K562 treated with DMSO at 1 percent for 48 hours (cell line): Measurements from ENCODE around the gene RAI2. TPM values are rescaled to one million over a fixed set of nuclear protein-coding genes. Genes with fewer than 3 reads are reported as not detected.

Experiments used
- total RNA-seq: library from RNA; unstranded; fragments of 300-600 nt; gene quantifications from 2 replicates; pipeline ENCODE4 v1.2.3, GENCODE V29; 2022; ENCODE audit warnings: low replicate concordance; ENCODE audit errors: extremely low read depth

RAI2 gene
- total RNA-seq: not detected in 2 replicates

GRCh38 chrX:17860811-17861488 lies at the start of gene RAI2:
Gene RAI2 (minus strand): TSS chrX:17861298. CDS start chrX:17802010, 59,288 bp downstream.

Other genes with a start within 250 kb of the RAI2 start
- gene SCML1, start 123.8 kb downstream of the RAI2 start, total RNA-seq: not detected in 2 replicates